HL-60 (cell line): Measurements from ENCODE around the gene SPATS2L.

ENCODE experiments used
- DNase-seq, 2 experiments: peaks; one replicate each; pipeline ENCODE4 v3.0.0-alpha.2; 2010 to 2020; ENCODE audit warnings: low read depth in 1 of 2, low spot score in 1 of 2
- H3K27ac ChIP-seq: fragments of 250-450 bp; sonication (Bioruptor Pico); replicated peaks from 2 replicates; pipeline ENCODE4 v1.5.1; 2020; ENCODE audit warnings: mild to moderate bottlenecking, moderate library complexity
- H3K27me3 ChIP-seq: fragments of 250-450 bp; sonication (Bioruptor Pico); 2 replicates; pipeline ENCODE4 v1.5.1; 2021; ENCODE audit warnings: mild to moderate bottlenecking, moderate library complexity; ENCODE audit not compliant: insufficient read depth, poor library complexity, severe bottlenecking
- H3K4me3 ChIP-seq: replicated peaks from 2 replicates; pipeline ENCODE4 v1.5.1; 2011; ENCODE audit warnings: mild to moderate bottlenecking, control low read depth, low read length; ENCODE audit not compliant: insufficient read depth
- CTCF ChIP-seq: IDR thresholded peaks from one replicate; pipeline ENCODE4 v1.5.1; 2011; ENCODE audit warnings: low read length, control low read depth, inconsistent platforms; ENCODE audit not compliant: insufficient read depth
- GABPA ChIP-seq: IDR thresholded peaks from 2 replicates; pipeline ENCODE4 v1.6.1; 2012; ENCODE audit warnings: low read depth
- POLR2AphosphoS5 ChIP-seq: IDR thresholded peaks from 2 replicates; pipeline ENCODE4 v1.6.1; 2012; ENCODE audit warnings: low read depth
- REST ChIP-seq: IDR thresholded peaks from 2 replicates; pipeline ENCODE4 v1.6.1; 2012; ENCODE audit warnings: low read depth; ENCODE audit not compliant: insufficient replicate concordance
- SPI1 ChIP-seq: IDR thresholded peaks from 2 replicates; pipeline ENCODE4 v1.6.1; 2012; ENCODE audit warnings: low read depth, mild to moderate bottlenecking, borderline replicate concordance

SPATS2L gene

GRCh38 chr2:200340508-200341224, 34.2 kb downstream of the SPATS2L start:
- no peak for DNase-seq
- TF ChIP-seq REST: no peak
- no peak for TF ChIP-seq SPI1
- no peak for TF ChIP-seq GABPA
- TF ChIP-seq CTCF: no peak
- no peak for TF ChIP-seq POLR2AphosphoS5
- no peak overlapping the region for H3K4me3 ChIP-seq
- no peak overlapping the region for H3K27ac ChIP-seq
- no peaks in the 10 kb centered on the region for H3K27me3 ChIP-seq

- Histone ChIP-seq H3K27me3 (no peaks in the 10 kb centered on the region), H3K4me3 (no peak overlapping the region), H3K27ac (no peak overlapping the region)
- no peak for TF ChIP-seq SPI1
- no peak for TF ChIP-seq GABPA
- TF ChIP-seq CTCF: no peak
- TF ChIP-seq POLR2AphosphoS5: no peak
- no peak for TF ChIP-seq REST
- DNase-seq: no peak
Measured at GRCh38 chr2:200341376-200341775, 34.9 kb downstream of the SPATS2L start.

- no peak overlapping the region for H3K27ac ChIP-seq
- TF ChIP-seq POLR2AphosphoS5 (no peak), REST (no peak), SPI1 (no peak), CTCF (no peak), GABPA (no peak)
- no peaks in the 10 kb centered on the region for H3K27me3 ChIP-seq
- H3K4me3 ChIP-seq: no peak overlapping the region
- DNase-seq: no peak
Measured at GRCh38 chr2:200342235-200342634, 35.7 kb downstream of the SPATS2L start.
